Trophoblast cell (in vitro differentiated cells and primary cell): Measurements from ENCODE around the gene COL19A1.

ENCODE experiments used
- DNase-seq, 2 donors: peaks; one replicate each; pipeline ENCODE4 v3.0.0-alpha.2; 2016
- H2AFZ ChIP-seq: 2 replicates; pipeline ENCODE4 v1.6.1; 2013; ENCODE audit warnings: low read length, moderate library complexity, mild to moderate bottlenecking; ENCODE audit not compliant: insufficient read depth, poor library complexity
- H2AK5ac ChIP-seq: 2 replicates; pipeline ENCODE4 v1.6.1; 2013; ENCODE audit warnings: mild to moderate bottlenecking, low read length
- H2BK120ac ChIP-seq: 2 replicates; pipeline ENCODE4 v1.6.1; 2013; ENCODE audit warnings: low read length, mild to moderate bottlenecking, moderate library complexity; ENCODE audit not compliant: insufficient read depth, poor library complexity
- H2BK12ac ChIP-seq: 2 replicates; pipeline ENCODE4 v1.6.1; 2013; ENCODE audit warnings: mild to moderate bottlenecking, low read length, moderate library complexity
- H2BK5ac ChIP-seq: 2 replicates; pipeline ENCODE4 v1.6.1; 2013; ENCODE audit warnings: low read length, low read depth, moderate library complexity, mild to moderate bottlenecking; ENCODE audit not compliant: poor library complexity
- H3K14ac ChIP-seq: 2 replicates; pipeline ENCODE4 v1.6.1; 2013; ENCODE audit warnings: mild to moderate bottlenecking, low read length
- H3K18ac ChIP-seq: 2 replicates; pipeline ENCODE4 v1.6.1; 2013; ENCODE audit warnings: mild to moderate bottlenecking, low read length
- H3K23ac ChIP-seq: 2 replicates; pipeline ENCODE4 v1.6.1; 2013; ENCODE audit warnings: low read length
- H3K27ac ChIP-seq: 2 replicates; pipeline ENCODE4 v1.5.1; 2013; ENCODE audit warnings: low read depth, mild to moderate bottlenecking, inconsistent platforms, low read length, moderate library complexity
- H3K27me3 ChIP-seq: 2 replicates; pipeline ENCODE4 v1.6.1; 2013; ENCODE audit warnings: inconsistent platforms, mild to moderate bottlenecking, low read length, moderate library complexity; ENCODE audit not compliant: insufficient read depth
- H3K36me3 ChIP-seq, 2 experiments: 1 replicate in 1 of 2; 2 replicates in 1 of 2; pipeline ENCODE4 v1.6.1; 2013; ENCODE audit warnings: low read length in 2 of 2, mild to moderate bottlenecking in 2 of 2, moderate library complexity in 1 of 2; ENCODE audit not compliant: insufficient read depth in 2 of 2, control insufficient read depth in 1 of 2
- H3K4ac ChIP-seq: 2 replicates; pipeline ENCODE4 v1.6.1; 2013; ENCODE audit warnings: low read depth, mild to moderate bottlenecking, low read length, moderate library complexity
- H3K4me1 ChIP-seq, 2 experiments: 1 replicate in 1 of 2; 2 replicates in 1 of 2; pipeline ENCODE4 v1.6.1; 2013; ENCODE audit warnings: low read length in 2 of 2, mild to moderate bottlenecking in 2 of 2, moderate library complexity in 1 of 2; ENCODE audit not compliant: insufficient read depth in 2 of 2, control insufficient read depth in 1 of 2
- H3K4me2 ChIP-seq: 2 replicates; pipeline ENCODE4 v1.6.1; 2013; ENCODE audit warnings: inconsistent platforms, mild to moderate bottlenecking, low read length, moderate library complexity
- H3K4me3 ChIP-seq: 2 replicates; pipeline ENCODE4 v1.5.1; 2013; ENCODE audit warnings: mild to moderate bottlenecking, low read depth, low read length, inconsistent platforms
- H3K79me1 ChIP-seq: one replicate; pipeline ENCODE4 v1.6.1; 2013; ENCODE audit warnings: low read length
- H3K79me2 ChIP-seq: 2 replicates; pipeline ENCODE4 v1.6.1; 2013; ENCODE audit warnings: low read length, mild to moderate bottlenecking; ENCODE audit not compliant: control insufficient read depth, insufficient read depth, poor library complexity
- H3K9ac ChIP-seq: 2 replicates; pipeline ENCODE4 v1.6.1; 2013; ENCODE audit warnings: mild to moderate bottlenecking, low read length
- H3K9me3 ChIP-seq: 2 replicates; pipeline ENCODE4 v1.6.1; 2013; ENCODE audit warnings: low read depth, mild to moderate bottlenecking, control low read depth, inconsistent platforms, low read length; ENCODE audit not compliant: insufficient read depth
- H4K12ac ChIP-seq: 2 replicates; pipeline ENCODE4 v1.6.1; 2013; ENCODE audit warnings: low read depth, mild to moderate bottlenecking, low read length, moderate library complexity
- H4K8ac ChIP-seq: 2 replicates; pipeline ENCODE4 v1.6.1; 2013; ENCODE audit warnings: low read depth, mild to moderate bottlenecking, low read length, moderate library complexity
- H4K91ac ChIP-seq: one replicate; pipeline ENCODE4 v1.6.1; 2013; ENCODE audit warnings: low read depth, mild to moderate bottlenecking, low read length, moderate library complexity
- WGBS: extraction: QIAGEN DNeasy Blood & Tissue Kit; methylation state at CpG from one replicate; pipeline ENCODE4 v1.1.7; 2013; ENCODE audit warnings: missing lambda C conversion rate; ENCODE audit not compliant: insufficient read length, insufficient coverage; ENCODE audit errors: extremely low coverage; 5-methylcytosine and 5-hydroxymethylcytosine counted together

COL19A1 gene

GRCh38 chr6:69878795-69879194 is 12.4 kb downstream of the COL19A1 start:
- Histone ChIP-seq H2BK5ac (no peak overlapping the region), H3K36me3 (no peaks in the 10 kb centered on the region), H3K23ac (no peak overlapping the region), H3K9me3 (no peaks in the 10 kb centered on the region), H3K14ac (no peak overlapping the region), H2BK120ac (no peak overlapping the region), H3K79me1 (no peaks in the 10 kb centered on the region), H3K27ac (no peak overlapping the region), H3K4me1 (peaks cover 0 to 4% of the 10 kb centered on the region in 2 experiments), H4K12ac (no peak overlapping the region), H3K4ac (no peak overlapping the region), H3K27me3 (no peaks in the 10 kb centered on the region), H4K8ac (no peak overlapping the region), H4K91ac (no peak overlapping the region), H3K79me2 (no peaks in the 10 kb centered on the region), H3K4me2 (no peak overlapping the region), H2AK5ac (no peak overlapping the region), H2BK12ac (no peak overlapping the region), H3K4me3 (no peak overlapping the region), H3K18ac (no peak overlapping the region), H2AFZ (no peak overlapping the region), H3K9ac (no peak overlapping the region)
- DNase-seq, result no peak
- no CpG with 5 or more reads among the region's 1 CpG for WGBS

DNA sequence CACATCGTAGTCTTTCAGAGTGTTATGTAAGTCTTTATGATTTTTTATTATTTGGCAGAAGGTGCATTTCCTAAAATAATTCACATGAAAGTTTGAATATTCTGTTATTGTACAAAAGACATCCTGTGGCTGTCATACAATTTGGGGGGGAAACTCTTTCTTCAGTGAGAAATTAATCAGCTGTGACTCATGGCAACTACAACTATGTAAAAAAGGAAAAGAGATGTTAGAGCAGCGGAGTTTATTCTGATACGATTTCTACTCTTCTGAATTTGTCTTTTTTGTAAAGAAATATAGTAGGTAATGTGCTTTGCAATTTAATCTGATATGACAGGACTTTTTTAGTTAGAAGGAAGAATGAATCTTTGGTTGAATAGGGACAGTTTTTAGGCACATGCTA is 14.2 kb downstream of the COL19A1 start:
- H3K18ac ChIP-seq, result no peak overlapping the region
- no peak overlapping the region for H2BK120ac ChIP-seq
- no peak overlapping the region for H3K23ac ChIP-seq
- no peaks in the 10 kb centered on the region for H3K79me2 ChIP-seq
- no peak overlapping the region for H2BK12ac ChIP-seq
- no peaks in the 10 kb centered on the region for H3K27me3 ChIP-seq
- H2AFZ ChIP-seq, result no peak overlapping the region
- H4K12ac ChIP-seq, result no peak overlapping the region
- no peak overlapping the region for H3K4ac ChIP-seq
- no peak overlapping the region for H3K4me2 ChIP-seq
- no peak overlapping the region for H3K4me3 ChIP-seq
- H3K27ac ChIP-seq, result no peak overlapping the region
- H3K14ac ChIP-seq, result no peak overlapping the region
- no peak overlapping the region for H2AK5ac ChIP-seq
- H3K79me1 ChIP-seq, result no peaks in the 10 kb centered on the region
- H4K8ac ChIP-seq, result no peak overlapping the region
- no peaks in the 10 kb centered on the region for H3K9me3 ChIP-seq
- H3K36me3 ChIP-seq, result peaks cover 0 to 1% of the 10 kb centered on the region in 2 experiments
- no peak overlapping the region for H2BK5ac ChIP-seq
- H4K91ac ChIP-seq, result no peak overlapping the region
- WGBS, result no CpG with 5 or more reads among the region's 3 CpGs
- peaks cover 0 to 4% of the 10 kb centered on the region in 2 experiments for H3K4me1 ChIP-seq
- DNase-seq, result no peak
- H3K9ac ChIP-seq, result no peak overlapping the region

- H3K4me3 ChIP-seq, result no peak overlapping the region
- no peak for DNase-seq
- no peaks in the 10 kb centered on the region for H3K79me1 ChIP-seq
- H2AFZ ChIP-seq, result no peak overlapping the region
- no peak overlapping the region for H3K18ac ChIP-seq
- no peak overlapping the region for H3K14ac ChIP-seq
- no peaks in the 10 kb centered on the region for H3K9me3 ChIP-seq
- H4K91ac ChIP-seq, result no peak overlapping the region
- no peaks in the 10 kb centered on the region for H3K27me3 ChIP-seq
- peaks cover 0 to 1% of the 10 kb centered on the region in 2 experiments for H3K36me3 ChIP-seq
- H3K9ac ChIP-seq, result no peak overlapping the region
- H3K4me2 ChIP-seq, result no peak overlapping the region
- no peak overlapping the region for H2BK12ac ChIP-seq
- no peak overlapping the region for H2AK5ac ChIP-seq
- H3K4me1 ChIP-seq, result peaks cover 0 to 4% of the 10 kb centered on the region in 2 experiments
- H3K79me2 ChIP-seq, result no peaks in the 10 kb centered on the region
- H3K4ac ChIP-seq, result no peak overlapping the region
- no peak overlapping the region for H3K27ac ChIP-seq
- no peak overlapping the region for H2BK120ac ChIP-seq
- H4K8ac ChIP-seq, result no peak overlapping the region
- no peak overlapping the region for H3K23ac ChIP-seq
- no CpG with 5 or more reads among the region's 10 CpGs for WGBS
- no peak overlapping the region for H2BK5ac ChIP-seq
- H4K12ac ChIP-seq, result no peak overlapping the region
Measured at GRCh38 chr6:69881322-69882151, 15.2 kb downstream of the COL19A1 start.

GRCh38 chr6:69883551-69883950 is 17.2 kb downstream of the COL19A1 start:
- H3K23ac ChIP-seq, result no peak overlapping the region

More at GRCh38 chr6:69883551-69883950, 17.2 kb downstream of the COL19A1 start:
- no peaks in the 10 kb centered on the region for H3K79me2 ChIP-seq
- no peak overlapping the region for H3K14ac ChIP-seq
- no peak overlapping the region for H3K9ac ChIP-seq
- H3K4me2 ChIP-seq, result no peak overlapping the region
- H4K8ac ChIP-seq, result no peak overlapping the region
- H3K36me3 ChIP-seq, result peaks cover 0 to 1% of the 10 kb centered on the region in 2 experiments
- H3K27me3 ChIP-seq, result no peaks in the 10 kb centered on the region
- no peaks in the 10 kb centered on the region for H3K79me1 ChIP-seq
- peaks cover 0 to 4% of the 10 kb centered on the region in 2 experiments for H3K4me1 ChIP-seq
- no peak overlapping the region for H3K18ac ChIP-seq
- peaks cover 2% of the 10 kb centered on the region for H3K9me3 ChIP-seq
- H2AFZ ChIP-seq, result no peak overlapping the region
- no peak overlapping the region for H2BK5ac ChIP-seq
- no peak overlapping the region for H3K4ac ChIP-seq
- no peak overlapping the region for H3K27ac ChIP-seq
- DNase-seq, result no peak
- H4K91ac ChIP-seq, result no peak overlapping the region
- no peak overlapping the region for H2AK5ac ChIP-seq
- no peak overlapping the region for H3K4me3 ChIP-seq
- no peak overlapping the region for H2BK12ac ChIP-seq
- WGBS, result no CpG with 5 or more reads among the region's 4 CpGs
- no peak overlapping the region for H4K12ac ChIP-seq
- no peak overlapping the region for H2BK120ac ChIP-seq
